ENCODE data around the gene SLC43A2.

DNA sequence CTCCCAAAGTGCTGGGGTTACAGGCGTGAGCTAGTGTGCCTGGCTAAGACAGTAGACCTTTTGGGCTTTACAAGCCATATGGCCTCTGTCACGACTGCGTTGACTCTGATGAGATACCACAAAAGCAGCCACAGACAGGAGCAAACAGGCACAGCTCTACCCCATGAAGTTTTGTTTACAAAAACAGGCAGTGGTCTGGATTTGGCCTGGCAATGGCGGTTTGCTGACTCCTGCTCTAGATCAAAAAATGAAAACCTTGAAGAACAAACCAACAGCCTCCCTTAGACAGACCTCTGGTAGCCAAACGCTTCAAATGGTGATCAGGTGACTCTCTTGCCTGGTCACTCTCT is 20.7 kb downstream of the SLC43A2 start:
- TF ChIP-seq POLR2A (IDR thresholded peaks at IDR 0.05), result no peak
- no peak for TF ChIP-seq CTCF (IDR thresholded peaks at IDR 0.05)
